H9 (cell line): ENCODE measurements around the gene RIC1. TPM values are rescaled to one million over a fixed set of nuclear protein-coding genes. Genes with fewer than 3 reads are reported as not detected.

Source experiments
- DNase-seq: peaks from one replicate; pipeline ENCODE4 v3.0.0-alpha.2; 2017
- H2AFZ ChIP-seq: one replicate; pipeline ENCODE4 v1.6.1; 2013; ENCODE audit warnings: mild to moderate bottlenecking, low read length, control low read depth, moderate library complexity
- H2AK5ac ChIP-seq: 2 replicates; pipeline ENCODE4 v1.6.1; 2013; ENCODE audit warnings: low read length, control low read depth, mixed read lengths; ENCODE audit not compliant: insufficient read length
- H2BK120ac ChIP-seq: one replicate; pipeline ENCODE4 v1.6.1; 2013; ENCODE audit warnings: low read depth, mild to moderate bottlenecking, low read length, control low read depth, inconsistent platforms; ENCODE audit not compliant: poor library complexity, severe bottlenecking
- H2BK12ac ChIP-seq: 2 replicates; pipeline ENCODE4 v1.6.1; 2013; ENCODE audit warnings: low read length, control low read depth, mixed read lengths, low read depth; ENCODE audit not compliant: insufficient read length
- H2BK15ac ChIP-seq: 2 replicates; pipeline ENCODE4 v1.6.1; 2013; ENCODE audit warnings: low read depth, low read length, control low read depth
- H2BK20ac ChIP-seq: one replicate; pipeline ENCODE4 v1.6.1; 2013; ENCODE audit warnings: low read depth, mild to moderate bottlenecking, low read length, control low read depth, inconsistent platforms; ENCODE audit not compliant: poor library complexity, severe bottlenecking
- H2BK5ac ChIP-seq: 2 replicates; pipeline ENCODE4 v1.6.1; 2013; ENCODE audit warnings: low read length, control low read depth, mixed read lengths; ENCODE audit not compliant: insufficient read length
- H3K14ac ChIP-seq: 2 replicates; pipeline ENCODE4 v1.6.1; 2013; ENCODE audit warnings: low read length, control low read depth; ENCODE audit not compliant: insufficient read depth
- H3K18ac ChIP-seq: 2 replicates; pipeline ENCODE4 v1.6.1; 2013; ENCODE audit warnings: low read depth, mild to moderate bottlenecking, mixed read lengths, low read length, control low read depth; ENCODE audit not compliant: insufficient read length
- H3K23ac ChIP-seq: 2 replicates; pipeline ENCODE4 v1.6.1; 2013; ENCODE audit warnings: low read length, control low read depth, mixed read lengths, low read depth; ENCODE audit not compliant: insufficient read length
- H3K23me2 ChIP-seq: 2 replicates; pipeline ENCODE4 v1.6.1; 2013; ENCODE audit warnings: low read depth, mild to moderate bottlenecking, mixed read lengths, low read length, control low read depth; ENCODE audit not compliant: insufficient read length, poor library complexity, severe bottlenecking
- H3K27ac ChIP-seq: 2 replicates; pipeline ENCODE4 v1.5.1; 2013; ENCODE audit warnings: low read length, control low read depth, mixed read lengths, low read depth; ENCODE audit not compliant: insufficient read length
- H3K27me3 ChIP-seq: 2 replicates; pipeline ENCODE4 v1.6.1; 2013; ENCODE audit warnings: low read length, control low read depth, inconsistent platforms; ENCODE audit not compliant: insufficient read depth
- H3K4ac ChIP-seq: 2 replicates; pipeline ENCODE4 v1.6.1; 2013; ENCODE audit warnings: low read depth, mild to moderate bottlenecking, control low read depth, inconsistent platforms, low read length, moderate library complexity
- H3K4me1 ChIP-seq: 2 replicates; pipeline ENCODE4 v1.6.1; 2013; ENCODE audit warnings: low read length, control low read depth, inconsistent platforms; ENCODE audit not compliant: insufficient read depth
- H3K4me2 ChIP-seq: 2 replicates; pipeline ENCODE4 v1.6.1; 2013; ENCODE audit warnings: low read length, control low read depth, mixed read lengths; ENCODE audit not compliant: insufficient read length, insufficient read depth
- H3K56ac ChIP-seq: 2 replicates; pipeline ENCODE4 v1.6.1; 2013; ENCODE audit warnings: low read depth, mild to moderate bottlenecking, mixed read lengths, low read length, control low read depth; ENCODE audit not compliant: insufficient read length
- H3K79me1 ChIP-seq: 2 replicates; pipeline ENCODE4 v1.6.1; 2013; ENCODE audit warnings: low read depth, mild to moderate bottlenecking, moderate library complexity, low read length, control low read depth, inconsistent platforms; ENCODE audit not compliant: insufficient read depth, poor library complexity, severe bottlenecking
- H3K79me2 ChIP-seq: 2 replicates; pipeline ENCODE4 v1.6.1; 2013; ENCODE audit warnings: low read length, control low read depth, inconsistent platforms; ENCODE audit not compliant: insufficient read depth
- H3K9ac ChIP-seq: 2 replicates; pipeline ENCODE4 v1.6.1; 2013; ENCODE audit warnings: low read length, control low read depth, mixed read lengths; ENCODE audit not compliant: insufficient read length; ENCODE audit errors: extremely low read depth
- H3K9me3 ChIP-seq: one replicate; pipeline ENCODE4 v1.6.1; 2013; ENCODE audit warnings: low read depth, low read length, inconsistent platforms; ENCODE audit not compliant: control insufficient read depth
- H3T11ph ChIP-seq: one replicate; pipeline ENCODE4 v1.6.1; 2013; ENCODE audit warnings: mild to moderate bottlenecking, low read length, control low read depth, inconsistent platforms
- H4K20me1 ChIP-seq: one replicate; pipeline ENCODE4 v1.6.1; 2013; ENCODE audit not compliant: control insufficient read depth, insufficient read length, insufficient read depth
- H4K5ac ChIP-seq: 2 replicates; pipeline ENCODE4 v1.6.1; 2013; ENCODE audit warnings: low read depth, mild to moderate bottlenecking, mixed read lengths, low read length, control low read depth; ENCODE audit not compliant: insufficient read length
- H4K8ac ChIP-seq: replicated peaks from 2 replicates; pipeline ENCODE4 v1.6.1; 2013; ENCODE audit warnings: low read length, control low read depth, mixed read lengths, low read depth; ENCODE audit not compliant: insufficient read length
- H4K91ac ChIP-seq: 2 replicates; pipeline ENCODE4 v1.6.1; 2013; ENCODE audit warnings: low read depth, mild to moderate bottlenecking, moderate library complexity, mixed read lengths, low read length, control low read depth; ENCODE audit not compliant: insufficient read length
- H3K27ac Mint-ChIP-seq, 3 experiments: 2 replicates in 2 of 3; 3 replicates in 1 of 3; pipeline ENCODE4 v1.8.0; 2020 to 2021; ENCODE audit warnings: mixed read lengths in 3 of 3, mild to moderate bottlenecking in 1 of 3, moderate library complexity in 1 of 3
- H3K27me3 Mint-ChIP-seq: 2 replicates; pipeline ENCODE4 v1.8.0; 2021; ENCODE audit warnings: low read depth, mild to moderate bottlenecking, moderate library complexity, mixed read lengths
- H3K36me3 Mint-ChIP-seq, 3 experiments: 2 replicates in 2 of 3; 3 replicates in 1 of 3; pipeline ENCODE4 v1.8.0; 2020 to 2021; ENCODE audit warnings: low read depth in 3 of 3, mixed read lengths in 3 of 3; ENCODE audit not compliant: insufficient read depth in 1 of 3
- H3K4me1 Mint-ChIP-seq, 2 experiments: 2 replicates each; pipeline ENCODE4 v1.8.0; 2020; ENCODE audit warnings: mixed read lengths in 2 of 2
- H3K4me3 Mint-ChIP-seq, 2 experiments: 2 replicates in 1 of 2; 3 replicates in 1 of 2; pipeline ENCODE4 v1.8.0; 2020 to 2021; ENCODE audit warnings: mild to moderate bottlenecking in 2 of 2, mixed read lengths in 2 of 2, moderate library complexity in 1 of 2
- H3K9me3 Mint-ChIP-seq, 2 experiments: 2 replicates in 1 of 2; 3 replicates in 1 of 2; pipeline ENCODE4 v1.8.0; 2020; ENCODE audit warnings: mild to moderate bottlenecking in 2 of 2, mixed read lengths in 2 of 2, moderate library complexity in 1 of 2
- WGBS: extraction: QIAGEN DNeasy Blood & Tissue Kit; methylation state at CpG from one replicate; pipeline ENCODE4 v1.1.7; 2013; ENCODE audit warnings: missing lambda C conversion rate, low lambda C conversion rate, mixed read lengths; ENCODE audit not compliant: insufficient read length; ENCODE audit errors: extremely low coverage; 5-methylcytosine and 5-hydroxymethylcytosine counted together
- total RNA-seq: library from RNA; stranded (reverse); gene quantifications from 2 replicates; pipeline ENCODE4 v1.2.1, GENCODE V29; 2021
- TF ChIP-seq, protein P1 (sequence below): fragments of 200-600 bp; sonication (generic); conservative IDR thresholded peaks from 3 replicates; pipeline ENCODE4 v1.8.0; 2021; ENCODE audit warnings: antibody characterized with exemption, mild to moderate bottlenecking

RIC1 gene
- total RNA-seq, 1 experiment from 2014 or later = 13.7 TPM

DNA sequence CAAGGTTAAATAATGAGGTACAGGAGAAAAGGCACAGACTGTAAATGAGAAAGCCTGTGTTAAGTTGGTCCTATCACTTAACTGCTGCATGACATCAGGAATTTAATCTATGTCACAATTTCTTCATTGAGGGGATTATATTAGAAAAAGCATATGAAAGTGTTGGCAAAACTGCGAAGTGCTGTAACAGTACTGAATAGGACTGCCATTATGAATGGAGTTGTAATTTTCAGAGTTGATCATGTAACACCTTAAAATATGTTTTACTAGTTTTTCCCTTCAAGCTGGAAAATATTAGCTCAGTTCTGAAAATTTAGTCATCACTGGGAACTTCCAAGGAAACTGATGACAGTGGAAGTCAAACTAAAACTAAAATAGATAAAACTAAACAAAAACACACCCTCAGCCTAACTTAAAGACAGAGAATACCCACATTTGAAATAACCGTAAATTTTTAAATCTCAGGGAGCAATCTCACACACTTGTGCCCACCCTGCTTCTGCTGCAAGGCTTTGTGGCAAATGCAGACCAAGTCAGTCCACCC is 158.9 kb downstream of the RIC1 start:
- WGBS = no CpG with 5 or more reads among the region's 2 CpGs
- Histone ChIP-seq H2AFZ (no peak overlapping the region), H3K79me2 (no peaks in the 10 kb centered on the region), H4K5ac (no peak overlapping the region), H2BK15ac (no peak overlapping the region), H3K14ac (no peak overlapping the region), H4K8ac (no peak overlapping the region), H2AK5ac (no peak overlapping the region), H3K56ac (no peak overlapping the region), H2BK12ac (no peak overlapping the region), H3K18ac (no peak overlapping the region), H2BK120ac (no peak overlapping the region), H4K91ac (no peak overlapping the region), H3K9me3 (no peaks in the 10 kb centered on the region), H3K4me2 (no peak overlapping the region), H3K4me1 (no peaks in the 10 kb centered on the region), H4K20me1 (no peaks in the 10 kb centered on the region), H3K9ac (no peak overlapping the region), H3K27ac (no peak overlapping the region), H3K4ac (no peak overlapping the region), H2BK5ac (no peak overlapping the region), H3T11ph (no peak overlapping the region), H3K23ac (no peak overlapping the region), H3K23me2 (no peaks in the 10 kb centered on the region), H3K27me3 (no peaks in the 10 kb centered on the region), H2BK20ac (no peak overlapping the region), H3K79me1 (no peaks in the 10 kb centered on the region)
- H3K27me3 Mint-ChIP-seq = no peaks in the 10 kb centered on the region; the same call in 1 of the 2 replicates
- H3K27ac Mint-ChIP-seq = peak overlapping the region in 1 of 3 experiments; percentile 40; a peak in 1 of 7 replicates
- peaks cover 8 to 9% of the 10 kb centered on the region in 2 experiments for H3K4me1 Mint-ChIP-seq
- TF ChIP-seq, protein P1, sequence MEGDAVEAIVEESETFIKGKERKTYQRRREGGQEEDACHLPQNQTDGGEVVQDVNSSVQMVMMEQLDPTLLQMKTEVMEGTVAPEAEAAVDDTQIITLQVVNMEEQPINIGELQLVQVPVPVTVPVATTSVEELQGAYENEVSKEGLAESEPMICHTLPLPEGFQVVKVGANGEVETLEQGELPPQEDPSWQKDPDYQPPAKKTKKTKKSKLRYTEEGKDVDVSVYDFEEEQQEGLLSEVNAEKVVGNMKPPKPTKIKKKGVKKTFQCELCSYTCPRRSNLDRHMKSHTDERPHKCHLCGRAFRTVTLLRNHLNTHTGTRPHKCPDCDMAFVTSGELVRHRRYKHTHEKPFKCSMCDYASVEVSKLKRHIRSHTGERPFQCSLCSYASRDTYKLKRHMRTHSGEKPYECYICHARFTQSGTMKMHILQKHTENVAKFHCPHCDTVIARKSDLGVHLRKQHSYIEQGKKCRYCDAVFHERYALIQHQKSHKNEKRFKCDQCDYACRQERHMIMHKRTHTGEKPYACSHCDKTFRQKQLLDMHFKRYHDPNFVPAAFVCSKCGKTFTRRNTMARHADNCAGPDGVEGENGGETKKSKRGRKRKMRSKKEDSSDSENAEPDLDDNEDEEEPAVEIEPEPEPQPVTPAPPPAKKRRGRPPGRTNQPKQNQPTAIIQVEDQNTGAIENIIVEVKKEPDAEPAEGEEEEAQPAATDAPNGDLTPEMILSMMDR = no peak
- DNase-seq = no peak
- peaks cover 7 to 29% (median 19%) of the 10 kb centered on the region in 3 experiments for H3K36me3 Mint-ChIP-seq
- H3K4me3 Mint-ChIP-seq = no peak overlapping the region
- peaks cover 7 to 9% of the 10 kb centered on the region in 2 experiments for H3K9me3 Mint-ChIP-seq
